Muscle of leg (tissue), 11 donors: ENCODE data around the gene PAK1. TPM values are rescaled to one million over a fixed set of nuclear protein-coding genes. Genes with fewer than 3 reads are reported as not detected.
"Not testable (repeated sequence)": the region's sequence is repeated elsewhere in the genome, so short reads cannot be mapped to it uniquely, and the experiment has no call there.

Experiments
- DNase-seq: peaks from one replicate; pipeline ENCODE4 v3.0.0; 2013
- H3K27ac ChIP-seq: one replicate; pipeline ENCODE4 v1.5.1; 2013; ENCODE audit warnings: mild to moderate bottlenecking, low read length, control low read depth
- H3K27me3 ChIP-seq: one replicate; pipeline ENCODE4 v1.6.1; 2013; ENCODE audit warnings: low read length; ENCODE audit not compliant: control insufficient read depth, insufficient read depth
- H3K36me3 ChIP-seq: one replicate; pipeline ENCODE4 v1.6.1; 2013; ENCODE audit warnings: low read length; ENCODE audit not compliant: control insufficient read depth, insufficient read depth
- H3K4me1 ChIP-seq: one replicate; pipeline ENCODE4 v1.6.1; 2013; ENCODE audit warnings: low read length; ENCODE audit not compliant: control insufficient read depth, insufficient read depth
- H3K4me3 ChIP-seq: one replicate; pipeline ENCODE4 v1.5.1; 2013; ENCODE audit warnings: low read length, control low read depth
- H3K9me3 ChIP-seq: replicated peaks from 2 replicates; pipeline ENCODE4 v1.6.1; 2013; ENCODE audit warnings: low read depth, low read length; ENCODE audit not compliant: control insufficient read depth
- WGBS: methylation state at CpG from one replicate; pipeline ENCODE4 v1.1.5; 2013; ENCODE audit warnings: missing lambda C conversion rate; ENCODE audit not compliant: insufficient coverage; 5-methylcytosine and 5-hydroxymethylcytosine counted together
- polyA plus RNA-seq, 8 donors: library from polyadenylated mRNA; unstranded; fragments of 120-200 nt; gene quantifications; one replicate each; pipeline versions ENCODE4 v1.2.1 to v1.2.3, GENCODE V29; 2013; ENCODE audit warnings: inconsistent platforms in 1 of 8, low replicate concordance in 1 of 8; ENCODE audit not compliant: insufficient read length in 8 of 8, insufficient read depth in 1 of 8
- total RNA-seq: library from RNA; stranded (reverse); fragments of 120-200 nt; gene quantifications from one replicate; pipeline ENCODE4 v1.2.4, GENCODE V29; 2013

Gene PAK1
- total and polyA plus RNA-seq, 9 donors: 58.7 to 104 (median 74.1) TPM

DNA sequence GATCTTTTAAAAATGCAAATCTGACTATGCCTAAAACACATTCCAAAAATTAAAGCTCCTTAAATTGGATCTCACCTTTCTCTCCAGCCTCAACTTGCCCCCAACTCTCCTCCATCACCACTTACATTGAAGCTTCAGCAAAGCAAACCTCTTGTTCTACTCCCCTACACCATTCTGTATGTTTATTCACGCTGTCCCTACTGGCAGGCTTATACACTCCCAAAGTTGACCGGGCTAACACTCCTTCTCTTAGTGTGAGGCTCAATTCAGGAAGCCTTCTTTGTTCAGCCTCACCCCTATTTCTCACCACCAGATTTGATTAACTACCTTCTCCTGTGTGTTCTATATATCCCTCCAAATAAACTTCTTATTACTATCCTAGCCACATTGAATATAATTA lies 170.6 kb downstream of the PAK1 start:
- Histone ChIP-seq H3K4me3 (no peak overlapping the region), H3K27ac (no peak overlapping the region), H3K9me3 (no peaks in the 10 kb centered on the region), H3K4me1 (no peaks in the 10 kb centered on the region), H3K27me3 (no peaks in the 10 kb centered on the region), H3K36me3 (no peaks in the 10 kb centered on the region)
- 67% methylated on average over 2 of the region's 2 CpGs for WGBS
- DNase-seq: no peak

DNA sequence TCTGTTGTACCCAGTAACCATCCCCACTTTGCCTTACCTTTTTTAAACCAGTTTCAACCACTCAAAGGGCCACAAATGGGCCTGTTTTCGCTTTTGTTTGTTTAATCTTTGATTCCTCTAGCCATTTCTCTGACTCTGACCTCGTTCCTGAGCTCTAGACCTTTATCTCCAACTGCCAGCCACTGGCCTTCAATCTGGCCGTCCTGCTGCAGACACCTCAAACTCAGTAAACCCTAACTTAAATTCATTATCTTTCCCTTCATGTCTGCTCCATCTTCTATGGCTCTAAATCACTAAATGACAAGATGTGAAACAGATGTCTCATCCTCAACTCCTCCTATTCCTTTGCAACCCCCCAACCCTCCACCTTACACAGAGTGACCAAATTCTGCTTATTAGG lies 171.1 kb downstream of the PAK1 start:
- H3K9me3 ChIP-seq: no peaks in the 10 kb centered on the region
- H3K4me1 ChIP-seq: no peaks in the 10 kb centered on the region
- H3K36me3 ChIP-seq: no peaks in the 10 kb centered on the region
- H3K27me3 ChIP-seq: no peaks in the 10 kb centered on the region
- WGBS: 43% methylated on average over 3 of the region's 3 CpGs
- H3K4me3 ChIP-seq: no peak overlapping the region
- no peak overlapping the region for H3K27ac ChIP-seq
- no peak for DNase-seq

- no peaks in the 10 kb centered on the region for H3K36me3 ChIP-seq
- H3K4me1 ChIP-seq: no peaks in the 10 kb centered on the region
- 87% methylated on average over 13 of the region's 15 CpGs for WGBS
- no peak for DNase-seq
- no peaks in the 10 kb centered on the region for H3K9me3 ChIP-seq
- no peak within 1 kb of the TSS for H3K27ac ChIP-seq
- no peaks in the 10 kb centered on the region for H3K27me3 ChIP-seq
- no peak within 1 kb of the TSS for H3K4me3 ChIP-seq
Measured at GRCh38 chr11:77301510-77301909, 172.4 kb downstream of the PAK1 start, which contains the start of gene GDPD4. GDPD4 (minus strand) TSS chr11:77301686; CDS start chr11:77285137, 16,549 bp downstream.

- Histone ChIP-seq H3K9me3 (no peaks in the 10 kb centered on the region), H3K27ac (no peak overlapping the region), H3K4me1 (no peaks in the 10 kb centered on the region), H3K27me3 (no peaks in the 10 kb centered on the region), H3K4me3 (no peak overlapping the region), H3K36me3 (no peaks in the 10 kb centered on the region)
- WGBS: no CpG with 5 or more reads among the region's 5 CpGs
- no peak for DNase-seq
Measured at GRCh38 chr11:77300695-77301094, 173.2 kb downstream of the PAK1 start.

DNA sequence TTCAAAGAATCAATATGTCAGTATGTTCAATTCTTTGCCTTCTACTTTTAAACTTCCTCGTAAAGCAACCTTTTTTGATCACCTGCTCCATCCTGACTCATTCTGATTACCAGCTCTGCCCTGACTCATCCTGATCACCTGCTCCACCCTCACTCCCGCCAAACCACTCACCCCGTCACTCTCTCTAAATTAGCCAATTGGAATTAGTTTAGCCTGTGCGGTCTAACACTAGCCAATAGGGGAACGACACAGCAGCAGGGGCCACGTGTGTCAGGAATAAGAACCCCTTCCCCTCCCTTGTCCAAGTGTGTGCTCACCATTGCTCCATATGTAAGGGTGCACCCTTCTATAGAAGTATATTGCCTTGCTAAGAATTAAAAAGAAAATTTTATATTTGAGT lies 173.9 kb downstream of the PAK1 start:
- H3K27ac ChIP-seq, DNase-seq, H3K27me3 ChIP-seq, H3K9me3 ChIP-seq, H3K36me3 ChIP-seq, H3K4me3 ChIP-seq, H3K4me1 ChIP-seq: not testable (repeated sequence)
- 97% methylated on average over 3 of the region's 6 CpGs for WGBS

DNA sequence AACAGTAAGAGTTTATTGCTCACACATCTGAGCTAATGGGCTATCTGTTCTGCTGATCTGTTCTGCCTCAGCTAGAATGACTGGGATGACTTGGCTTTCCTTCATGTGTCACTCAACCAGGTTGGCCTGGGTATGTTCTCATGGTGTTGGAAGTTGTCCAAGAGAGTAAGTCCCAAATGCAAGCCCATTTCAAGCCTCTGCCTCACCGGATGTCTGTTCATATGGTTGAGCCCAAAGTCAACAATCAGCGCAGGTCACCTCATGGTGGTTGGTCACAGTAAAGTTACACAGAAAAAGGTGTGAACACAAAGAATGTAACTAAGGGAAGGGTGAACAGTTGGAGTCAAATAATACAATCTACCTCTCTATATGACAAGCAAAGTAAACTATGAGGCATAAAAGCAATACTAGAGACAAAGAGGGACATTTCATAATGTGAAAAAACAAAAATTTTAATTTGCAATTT lies 174.3 kb downstream of the PAK1 start:
- Histone ChIP-seq H3K4me3 (no peak overlapping the region), H3K27me3 (no peaks in the 10 kb centered on the region), H3K9me3 (no peaks in the 10 kb centered on the region), H3K27ac (no peak overlapping the region), H3K36me3 (no peaks in the 10 kb centered on the region), H3K4me1 (no peaks in the 10 kb centered on the region)
- DNase-seq: no peak
- WGBS: 71% methylated on average over 1 of the region's 2 CpGs

DNA sequence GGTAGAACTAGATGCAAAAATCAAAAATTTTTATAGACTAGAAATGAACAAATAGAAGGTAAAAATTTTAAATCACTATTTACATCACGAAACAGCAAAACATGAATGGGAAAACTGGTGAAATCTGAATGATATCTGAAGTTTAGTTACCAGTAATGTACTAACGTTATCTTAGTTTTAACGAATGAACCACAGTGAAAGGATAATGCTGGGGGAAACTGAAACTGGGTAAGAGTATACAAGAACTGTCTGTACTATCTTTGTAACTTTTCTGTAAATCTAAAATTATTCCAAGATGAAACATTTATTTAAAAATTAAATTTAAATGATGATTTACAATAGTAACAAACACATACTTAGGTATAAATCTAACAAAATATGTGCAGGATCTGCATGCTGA lies 179.9 kb downstream of the PAK1 start:
- no peaks in the 10 kb centered on the region for H3K4me1 ChIP-seq
- WGBS: 100% methylated on average over 1 of the region's 3 CpGs
- no peaks in the 10 kb centered on the region for H3K9me3 ChIP-seq
- no peak for DNase-seq
- H3K4me3 ChIP-seq: no peak overlapping the region
- H3K36me3 ChIP-seq: no peaks in the 10 kb centered on the region
- no peak overlapping the region for H3K27ac ChIP-seq
- H3K27me3 ChIP-seq: no peaks in the 10 kb centered on the region

DNA sequence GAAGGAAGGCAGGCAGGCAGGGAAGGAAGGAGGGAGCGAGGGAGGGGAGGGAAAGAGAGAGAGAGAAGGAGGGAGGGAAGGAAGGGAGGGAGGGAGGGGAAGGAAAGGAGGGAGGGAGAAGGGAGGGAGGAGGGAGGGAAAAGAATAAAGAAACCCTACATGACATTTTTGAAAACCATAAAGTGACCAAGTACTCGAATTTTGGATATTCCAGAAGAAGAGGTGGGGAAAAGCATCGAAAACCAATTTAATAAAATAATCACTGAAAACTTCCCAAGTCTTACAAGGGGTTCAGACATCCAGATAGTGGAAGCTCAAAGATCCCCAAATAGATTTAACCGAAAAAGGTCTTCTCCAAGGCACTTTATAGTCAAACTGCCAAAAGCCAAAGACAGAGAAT lies 184.2 kb downstream of the PAK1 start:
- Histone ChIP-seq H3K9me3 (no peaks in the 10 kb centered on the region), H3K36me3 (no peaks in the 10 kb centered on the region), H3K4me3 (no peak overlapping the region), H3K27me3 (peaks cover under 1% of the 10 kb centered on the region), H3K27ac (no peak overlapping the region), H3K4me1 (no peaks in the 10 kb centered on the region)
- DNase-seq: no peak
- 100% methylated on average over 1 of the region's 4 CpGs for WGBS

- H3K27me3 ChIP-seq: peaks cover 2% of the 10 kb centered on the region
- H3K9me3 ChIP-seq: no peaks in the 10 kb centered on the region
- 89% methylated on average over 1 of the region's 5 CpGs for WGBS
- peak; percentile 14 for DNase-seq
- H3K27ac ChIP-seq: no peak overlapping the region
- no peaks in the 10 kb centered on the region for H3K36me3 ChIP-seq
- H3K4me1 ChIP-seq: no peaks in the 10 kb centered on the region
- H3K4me3 ChIP-seq: no peak overlapping the region
Measured at GRCh38 chr11:77287615-77288273, 186.2 kb downstream of the PAK1 start.

- no peaks in the 10 kb centered on the region for H3K9me3 ChIP-seq
- peaks cover 2% of the 10 kb centered on the region for H3K27me3 ChIP-seq
- H3K4me3 ChIP-seq: no peak overlapping the region
- H3K36me3 ChIP-seq: no peaks in the 10 kb centered on the region
- H3K4me1 ChIP-seq: no peaks in the 10 kb centered on the region
- no CpG with 5 or more reads among the region's 3 CpGs for WGBS
- H3K27ac ChIP-seq: no peak overlapping the region
- no peak for DNase-seq
Measured at GRCh38 chr11:77287136-77287535, 186.8 kb downstream of the PAK1 start.
